H9 (cell line): Measurements from ENCODE around the gene AK4. TPM values are rescaled to one million over a fixed set of nuclear protein-coding genes. Genes with fewer than 3 reads are reported as not detected.

Experiments used
- DNase-seq: peaks from one replicate; pipeline ENCODE4 v3.0.0-alpha.2; 2017
- H2AFZ ChIP-seq: one replicate; pipeline ENCODE4 v1.6.1; 2013; ENCODE audit warnings: mild to moderate bottlenecking, low read length, control low read depth, moderate library complexity
- H2AK5ac ChIP-seq: 2 replicates; pipeline ENCODE4 v1.6.1; 2013; ENCODE audit warnings: low read length, control low read depth, mixed read lengths; ENCODE audit not compliant: insufficient read length
- H2BK120ac ChIP-seq: one replicate; pipeline ENCODE4 v1.6.1; 2013; ENCODE audit warnings: low read depth, mild to moderate bottlenecking, low read length, control low read depth, inconsistent platforms; ENCODE audit not compliant: poor library complexity, severe bottlenecking
- H2BK12ac ChIP-seq: 2 replicates; pipeline ENCODE4 v1.6.1; 2013; ENCODE audit warnings: low read length, control low read depth, mixed read lengths, low read depth; ENCODE audit not compliant: insufficient read length
- H2BK15ac ChIP-seq: 2 replicates; pipeline ENCODE4 v1.6.1; 2013; ENCODE audit warnings: low read depth, low read length, control low read depth
- H2BK20ac ChIP-seq: one replicate; pipeline ENCODE4 v1.6.1; 2013; ENCODE audit warnings: low read depth, mild to moderate bottlenecking, low read length, control low read depth, inconsistent platforms; ENCODE audit not compliant: poor library complexity, severe bottlenecking
- H2BK5ac ChIP-seq: 2 replicates; pipeline ENCODE4 v1.6.1; 2013; ENCODE audit warnings: low read length, control low read depth, mixed read lengths; ENCODE audit not compliant: insufficient read length
- H3K14ac ChIP-seq: 2 replicates; pipeline ENCODE4 v1.6.1; 2013; ENCODE audit warnings: low read length, control low read depth; ENCODE audit not compliant: insufficient read depth
- H3K18ac ChIP-seq: 2 replicates; pipeline ENCODE4 v1.6.1; 2013; ENCODE audit warnings: low read depth, mild to moderate bottlenecking, mixed read lengths, low read length, control low read depth; ENCODE audit not compliant: insufficient read length
- H3K23ac ChIP-seq: 2 replicates; pipeline ENCODE4 v1.6.1; 2013; ENCODE audit warnings: low read length, control low read depth, mixed read lengths, low read depth; ENCODE audit not compliant: insufficient read length
- H3K23me2 ChIP-seq: 2 replicates; pipeline ENCODE4 v1.6.1; 2013; ENCODE audit warnings: low read depth, mild to moderate bottlenecking, mixed read lengths, low read length, control low read depth; ENCODE audit not compliant: insufficient read length, poor library complexity, severe bottlenecking
- H3K27ac ChIP-seq: 2 replicates; pipeline ENCODE4 v1.5.1; 2013; ENCODE audit warnings: low read length, control low read depth, mixed read lengths, low read depth; ENCODE audit not compliant: insufficient read length
- H3K27me3 ChIP-seq: 2 replicates; pipeline ENCODE4 v1.6.1; 2013; ENCODE audit warnings: low read length, control low read depth, inconsistent platforms; ENCODE audit not compliant: insufficient read depth
- H3K4ac ChIP-seq: 2 replicates; pipeline ENCODE4 v1.6.1; 2013; ENCODE audit warnings: low read depth, mild to moderate bottlenecking, control low read depth, inconsistent platforms, low read length, moderate library complexity
- H3K4me1 ChIP-seq: 2 replicates; pipeline ENCODE4 v1.6.1; 2013; ENCODE audit warnings: low read length, control low read depth, inconsistent platforms; ENCODE audit not compliant: insufficient read depth
- H3K4me2 ChIP-seq: 2 replicates; pipeline ENCODE4 v1.6.1; 2013; ENCODE audit warnings: low read length, control low read depth, mixed read lengths; ENCODE audit not compliant: insufficient read length, insufficient read depth
- H3K56ac ChIP-seq: 2 replicates; pipeline ENCODE4 v1.6.1; 2013; ENCODE audit warnings: low read depth, mild to moderate bottlenecking, mixed read lengths, low read length, control low read depth; ENCODE audit not compliant: insufficient read length
- H3K79me1 ChIP-seq: 2 replicates; pipeline ENCODE4 v1.6.1; 2013; ENCODE audit warnings: low read depth, mild to moderate bottlenecking, moderate library complexity, low read length, control low read depth, inconsistent platforms; ENCODE audit not compliant: insufficient read depth, poor library complexity, severe bottlenecking
- H3K79me2 ChIP-seq: 2 replicates; pipeline ENCODE4 v1.6.1; 2013; ENCODE audit warnings: low read length, control low read depth, inconsistent platforms; ENCODE audit not compliant: insufficient read depth
- H3K9ac ChIP-seq: 2 replicates; pipeline ENCODE4 v1.6.1; 2013; ENCODE audit warnings: low read length, control low read depth, mixed read lengths; ENCODE audit not compliant: insufficient read length; ENCODE audit errors: extremely low read depth
- H3K9me3 ChIP-seq: one replicate; pipeline ENCODE4 v1.6.1; 2013; ENCODE audit warnings: low read depth, low read length, inconsistent platforms; ENCODE audit not compliant: control insufficient read depth
- H3T11ph ChIP-seq: one replicate; pipeline ENCODE4 v1.6.1; 2013; ENCODE audit warnings: mild to moderate bottlenecking, low read length, control low read depth, inconsistent platforms
- H4K20me1 ChIP-seq: one replicate; pipeline ENCODE4 v1.6.1; 2013; ENCODE audit not compliant: control insufficient read depth, insufficient read length, insufficient read depth
- H4K5ac ChIP-seq: 2 replicates; pipeline ENCODE4 v1.6.1; 2013; ENCODE audit warnings: low read depth, mild to moderate bottlenecking, mixed read lengths, low read length, control low read depth; ENCODE audit not compliant: insufficient read length
- H4K8ac ChIP-seq: replicated peaks from 2 replicates; pipeline ENCODE4 v1.6.1; 2013; ENCODE audit warnings: low read length, control low read depth, mixed read lengths, low read depth; ENCODE audit not compliant: insufficient read length
- H4K91ac ChIP-seq: 2 replicates; pipeline ENCODE4 v1.6.1; 2013; ENCODE audit warnings: low read depth, mild to moderate bottlenecking, moderate library complexity, mixed read lengths, low read length, control low read depth; ENCODE audit not compliant: insufficient read length
- H3K27ac Mint-ChIP-seq, 3 experiments: 2 replicates in 2 of 3; 3 replicates in 1 of 3; pipeline ENCODE4 v1.8.0; 2020 to 2021; ENCODE audit warnings: mixed read lengths in 3 of 3, mild to moderate bottlenecking in 1 of 3, moderate library complexity in 1 of 3
- H3K27me3 Mint-ChIP-seq: 2 replicates; pipeline ENCODE4 v1.8.0; 2021; ENCODE audit warnings: low read depth, mild to moderate bottlenecking, moderate library complexity, mixed read lengths
- H3K36me3 Mint-ChIP-seq, 3 experiments: 2 replicates in 2 of 3; 3 replicates in 1 of 3; pipeline ENCODE4 v1.8.0; 2020 to 2021; ENCODE audit warnings: low read depth in 3 of 3, mixed read lengths in 3 of 3; ENCODE audit not compliant: insufficient read depth in 1 of 3
- H3K4me1 Mint-ChIP-seq, 2 experiments: 2 replicates each; pipeline ENCODE4 v1.8.0; 2020; ENCODE audit warnings: mixed read lengths in 2 of 2
- H3K4me3 Mint-ChIP-seq, 2 experiments: 2 replicates in 1 of 2; 3 replicates in 1 of 2; pipeline ENCODE4 v1.8.0; 2020 to 2021; ENCODE audit warnings: mild to moderate bottlenecking in 2 of 2, mixed read lengths in 2 of 2, moderate library complexity in 1 of 2
- H3K9me3 Mint-ChIP-seq, 2 experiments: 2 replicates in 1 of 2; 3 replicates in 1 of 2; pipeline ENCODE4 v1.8.0; 2020; ENCODE audit warnings: mild to moderate bottlenecking in 2 of 2, mixed read lengths in 2 of 2, moderate library complexity in 1 of 2
- WGBS: extraction: QIAGEN DNeasy Blood & Tissue Kit; methylation state at CpG from one replicate; pipeline ENCODE4 v1.1.7; 2013; ENCODE audit warnings: missing lambda C conversion rate, low lambda C conversion rate, mixed read lengths; ENCODE audit not compliant: insufficient read length; ENCODE audit errors: extremely low coverage; 5-methylcytosine and 5-hydroxymethylcytosine counted together
- total RNA-seq: library from RNA; stranded (reverse); gene quantifications from 2 replicates; pipeline ENCODE4 v1.2.1, GENCODE V29; 2021
- TF ChIP-seq, protein P1 (sequence below): fragments of 200-600 bp; sonication (generic); conservative IDR thresholded peaks from 3 replicates; pipeline ENCODE4 v1.8.0; 2021; ENCODE audit warnings: antibody characterized with exemption, mild to moderate bottlenecking

The AK4 gene
- total RNA-seq, 1 experiment from 2014 or later: 45.6 TPM

DNA sequence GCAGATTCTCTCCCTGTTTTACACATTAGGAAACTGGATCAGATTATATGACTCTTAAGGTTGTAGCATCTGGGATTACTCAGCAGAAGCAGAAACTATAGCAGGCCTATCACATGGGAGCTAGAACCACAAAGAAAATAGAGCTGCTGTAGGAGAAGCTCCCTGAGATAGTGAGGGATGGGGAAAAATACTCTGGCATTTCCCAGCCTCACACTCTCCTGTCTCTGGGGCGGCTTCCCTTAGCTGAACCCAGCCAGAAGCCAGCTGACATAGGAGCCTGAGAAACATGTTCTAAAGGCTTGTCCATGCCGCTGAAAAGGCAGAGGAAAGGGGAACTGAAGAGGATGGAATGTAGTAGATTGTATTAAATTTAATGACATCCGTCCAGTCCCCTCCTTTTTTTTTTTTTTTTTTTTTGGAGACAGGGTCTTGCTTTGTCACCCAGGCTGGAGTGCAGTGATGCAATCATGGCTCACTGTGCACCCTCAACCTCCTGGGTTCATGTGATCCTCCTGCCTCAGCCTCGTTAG is 84.5 kb downstream of the AK4 start:
- Histone ChIP-seq H3K4ac (no peak overlapping the region), H2AFZ (no peak overlapping the region), H3K23ac (no peak overlapping the region), H4K8ac (no peak overlapping the region), H3K4me2 (no peak overlapping the region), H3K79me2 (no peaks in the 10 kb centered on the region), H3K79me1 (no peaks in the 10 kb centered on the region), H3K56ac (no peak overlapping the region), H3K27ac (no peak overlapping the region), H3T11ph (no peak overlapping the region), H3K18ac (no peak overlapping the region), H2BK5ac (no peak overlapping the region), H3K9ac (no peak overlapping the region), H3K27me3 (no peaks in the 10 kb centered on the region), H3K9me3 (no peaks in the 10 kb centered on the region), H2BK15ac (no peak overlapping the region), H2BK120ac (no peak overlapping the region), H2AK5ac (no peak overlapping the region), H3K4me1 (no peaks in the 10 kb centered on the region; the same call in 1 of the 2 replicates), H4K91ac (no peak overlapping the region), H4K20me1 (no peaks in the 10 kb centered on the region), H2BK20ac (no peak overlapping the region), H3K23me2 (no peaks in the 10 kb centered on the region), H4K5ac (no peak overlapping the region), H2BK12ac (no peak overlapping the region), H3K14ac (no peak overlapping the region)
- DNase-seq: no peak
- no CpG with 5 or more reads among the region's 4 CpGs for WGBS
- no peak overlapping the region for H3K4me3 Mint-ChIP-seq
- peaks cover 0 to 9% of the 10 kb centered on the region in 2 experiments; a peak in 2 of 5 replicates for H3K9me3 Mint-ChIP-seq
- H3K27me3 Mint-ChIP-seq: no peaks in the 10 kb centered on the region
- H3K4me1 Mint-ChIP-seq: peaks cover 4 to 5% of the 10 kb centered on the region in 2 experiments; a peak in 2 of 4 replicates
- TF ChIP-seq, protein P1, sequence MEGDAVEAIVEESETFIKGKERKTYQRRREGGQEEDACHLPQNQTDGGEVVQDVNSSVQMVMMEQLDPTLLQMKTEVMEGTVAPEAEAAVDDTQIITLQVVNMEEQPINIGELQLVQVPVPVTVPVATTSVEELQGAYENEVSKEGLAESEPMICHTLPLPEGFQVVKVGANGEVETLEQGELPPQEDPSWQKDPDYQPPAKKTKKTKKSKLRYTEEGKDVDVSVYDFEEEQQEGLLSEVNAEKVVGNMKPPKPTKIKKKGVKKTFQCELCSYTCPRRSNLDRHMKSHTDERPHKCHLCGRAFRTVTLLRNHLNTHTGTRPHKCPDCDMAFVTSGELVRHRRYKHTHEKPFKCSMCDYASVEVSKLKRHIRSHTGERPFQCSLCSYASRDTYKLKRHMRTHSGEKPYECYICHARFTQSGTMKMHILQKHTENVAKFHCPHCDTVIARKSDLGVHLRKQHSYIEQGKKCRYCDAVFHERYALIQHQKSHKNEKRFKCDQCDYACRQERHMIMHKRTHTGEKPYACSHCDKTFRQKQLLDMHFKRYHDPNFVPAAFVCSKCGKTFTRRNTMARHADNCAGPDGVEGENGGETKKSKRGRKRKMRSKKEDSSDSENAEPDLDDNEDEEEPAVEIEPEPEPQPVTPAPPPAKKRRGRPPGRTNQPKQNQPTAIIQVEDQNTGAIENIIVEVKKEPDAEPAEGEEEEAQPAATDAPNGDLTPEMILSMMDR: no peak
- peaks cover 3 to 5% (median 5%) of the 10 kb centered on the region in 3 experiments; a peak in 5 of 7 replicates for H3K36me3 Mint-ChIP-seq
- H3K27ac Mint-ChIP-seq: no peak overlapping the region
